Measurements from ENCODE around the gene CSK. TPM values are rescaled to one million over a fixed set of nuclear protein-coding genes. Genes with fewer than 3 reads are reported as not detected.
"Not testable (repeated sequence)": the region's sequence is repeated elsewhere in the genome, so short reads cannot be mapped to it uniquely, and the experiment has no call there.

CSK gene
- polyA plus RNA-seq, 4 donors, result 39.4 to 48.3 (median 42.7) TPM

DNA sequence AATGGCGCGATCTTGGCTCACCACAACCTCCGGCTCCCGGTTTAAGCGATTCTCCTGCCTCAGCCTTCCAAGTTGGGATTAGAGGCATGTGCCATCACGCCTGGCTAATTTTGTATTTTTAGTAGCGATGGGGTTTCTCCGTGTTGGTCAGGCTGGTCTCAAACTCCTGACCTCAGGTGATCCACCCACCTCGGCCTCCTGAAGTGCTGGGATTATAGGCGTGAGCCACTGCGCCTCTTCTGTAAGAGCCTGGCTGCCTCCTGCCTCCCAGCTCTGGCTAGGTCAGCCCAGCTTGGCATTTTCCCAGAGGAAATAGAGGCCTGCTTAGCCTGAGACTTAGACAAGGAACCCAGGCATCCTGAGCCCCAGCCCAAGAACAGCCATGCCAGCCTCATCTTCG lies 4.2 kb downstream of the CSK start:
- DNase-seq (ENCODE audit: low read depth in 4 of 4, low spot score in 3 of 4), result not testable (repeated sequence)

DNA sequence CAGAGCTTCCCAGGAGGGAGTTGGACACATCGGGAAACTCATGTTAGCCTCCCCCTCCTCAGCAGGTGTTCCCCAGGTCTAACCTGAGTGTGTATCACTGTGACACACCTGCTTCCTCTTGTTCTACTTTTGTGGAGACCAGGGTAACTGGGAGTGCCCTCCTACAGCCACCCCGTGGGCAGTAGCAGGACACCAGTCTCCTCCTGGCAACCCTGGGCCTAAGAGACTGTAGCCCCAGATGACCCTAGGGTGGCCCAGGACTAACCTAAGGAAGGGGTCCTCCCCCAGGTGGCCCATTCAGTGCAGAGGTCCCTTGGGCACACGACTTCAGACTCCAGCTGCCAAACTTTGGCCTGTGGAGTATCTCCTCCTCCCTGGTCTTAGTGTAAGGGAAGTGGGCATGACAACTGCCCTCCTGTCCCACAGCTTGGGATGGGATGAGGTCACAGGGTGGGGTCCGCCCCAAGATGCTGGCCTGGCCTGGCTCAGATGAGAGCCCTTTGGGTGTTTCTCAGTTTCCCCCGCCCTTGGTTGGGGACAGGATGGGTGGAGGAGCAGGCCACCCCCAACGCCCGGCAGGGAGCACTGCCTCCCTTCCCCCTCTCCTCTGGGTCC lies 4.8 kb downstream of the CSK start:
- DNase-seq (ENCODE audit: low read depth in 4 of 4, low spot score in 3 of 4), result no peak

DNA sequence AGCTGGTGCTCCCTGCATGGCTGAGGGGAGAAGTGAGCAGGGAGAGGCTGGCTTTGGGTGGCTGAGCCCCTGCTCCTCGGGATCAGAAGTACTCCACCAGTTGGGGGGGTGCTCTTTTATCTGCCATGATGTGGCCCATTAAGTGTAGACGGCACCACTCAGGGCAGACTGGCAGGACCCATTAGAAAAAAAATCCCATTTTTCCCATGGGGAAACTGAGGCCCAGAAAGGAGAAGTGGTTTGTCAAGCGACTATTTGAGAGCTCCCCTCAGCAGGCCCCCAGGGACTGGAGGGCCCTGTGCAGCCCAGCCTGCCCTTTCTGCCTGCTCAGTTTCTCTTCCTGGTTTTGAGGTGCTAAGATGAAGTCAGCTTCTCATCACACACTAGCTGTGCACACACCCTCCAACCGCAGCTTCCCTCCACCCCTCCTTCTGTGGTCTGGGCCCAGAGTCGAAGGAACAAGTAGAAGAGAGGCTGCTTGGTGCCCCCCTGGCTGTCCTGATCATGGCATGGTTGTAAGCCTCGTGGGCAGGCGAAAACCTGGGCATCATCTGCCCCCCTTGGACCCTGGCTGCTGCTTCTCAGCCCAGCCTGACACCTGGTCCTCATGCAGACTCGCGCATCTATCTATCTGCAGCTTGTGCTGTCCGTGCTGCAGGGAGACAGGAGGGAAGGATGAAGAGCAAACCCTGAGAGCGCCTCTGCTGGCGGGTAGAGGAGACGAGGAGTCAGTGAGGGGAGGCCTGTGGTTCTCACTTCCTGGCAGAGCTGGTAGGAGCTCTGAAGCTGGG lies 5.6 kb downstream of the CSK start:
- DNase-seq (ENCODE audit: low read depth in 4 of 4, low spot score in 3 of 4), result no peak

DNA sequence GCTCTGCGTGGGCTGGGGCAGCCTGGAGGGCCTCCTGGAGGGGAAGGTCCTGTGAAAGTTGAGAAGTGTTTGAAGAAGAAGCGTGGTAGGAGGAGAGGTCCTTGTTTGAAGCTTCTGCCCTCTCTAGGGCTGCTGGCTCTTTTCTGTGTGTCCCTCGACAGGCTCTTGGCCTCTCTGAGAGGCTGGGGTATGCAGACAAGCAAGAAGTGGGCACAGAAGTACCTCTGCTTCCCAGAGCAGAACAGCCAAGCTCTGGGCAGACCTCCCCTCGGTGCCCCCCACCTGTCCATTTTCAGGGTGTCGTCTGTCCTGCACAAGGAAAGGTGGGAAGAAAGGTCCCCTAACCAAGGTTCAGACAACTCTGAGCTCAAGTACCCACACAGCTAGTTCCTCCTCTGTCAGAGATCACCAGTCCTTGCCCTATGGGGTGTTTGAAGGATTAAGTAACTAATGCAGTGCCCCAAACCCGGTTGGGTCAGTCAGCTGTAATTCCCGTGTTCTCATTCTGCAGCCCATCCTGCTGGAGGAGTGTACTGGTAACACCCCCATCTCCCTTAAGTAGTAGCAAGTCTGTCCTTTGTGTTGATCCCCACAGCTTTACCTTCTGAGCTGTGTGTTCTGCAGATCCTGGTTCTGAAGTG lies 6.3 kb downstream of the CSK start:
- DNase-seq (ENCODE audit: low read depth in 4 of 4, low spot score in 3 of 4), result no peak

DNA sequence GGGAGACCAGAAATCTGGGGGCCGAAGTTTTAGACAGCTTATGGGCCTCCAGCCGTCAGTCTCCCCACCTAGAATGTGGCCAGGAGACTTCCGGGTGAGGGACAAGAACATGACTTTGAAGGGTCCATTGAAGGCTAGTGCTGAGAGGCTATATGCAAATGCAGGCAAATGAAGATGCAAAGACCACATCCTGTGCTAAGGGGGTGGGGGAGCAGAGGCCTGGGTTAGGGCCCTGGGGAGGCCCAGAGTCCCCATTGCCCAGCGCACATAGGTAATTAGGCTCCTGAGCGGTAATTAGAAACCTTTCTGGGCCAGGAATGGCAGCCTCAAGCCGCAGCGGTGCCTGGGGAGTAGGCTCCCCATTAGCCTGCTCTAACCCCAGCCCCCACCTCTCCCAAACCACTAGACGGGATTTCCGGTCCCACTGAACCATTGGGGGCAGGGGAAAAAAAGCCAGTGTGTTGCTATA lies 6.8 kb downstream of the CSK start:
- no peak for DNase-seq (ENCODE audit: low read depth in 4 of 4, low spot score in 3 of 4)

DNA sequence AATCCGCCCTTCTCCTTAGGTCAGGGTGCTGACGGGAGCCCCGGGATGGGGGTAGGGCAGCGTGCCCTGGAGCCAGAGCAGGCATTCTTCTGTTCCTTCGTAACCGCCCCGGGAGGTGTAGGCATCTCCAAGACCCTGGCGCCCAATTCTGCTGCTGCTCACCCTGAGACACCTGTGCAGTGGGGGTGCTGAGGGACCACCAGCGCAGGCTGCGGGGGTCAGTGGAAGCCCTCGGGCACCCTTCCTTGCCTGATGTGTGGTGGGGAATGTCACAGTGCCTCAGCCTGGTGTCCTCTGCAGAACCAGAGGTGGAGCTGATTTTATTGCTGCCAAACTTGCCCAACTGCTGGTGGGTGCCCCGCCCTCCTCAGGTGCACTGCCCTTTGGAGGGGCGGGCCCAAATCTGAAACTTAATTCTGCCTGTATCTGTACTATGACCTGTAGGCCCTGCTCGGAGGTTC lies 7.3 kb downstream of the CSK start:
- DNase-seq (ENCODE audit: low read depth in 4 of 4, low spot score in 3 of 4), result no peak

DNA sequence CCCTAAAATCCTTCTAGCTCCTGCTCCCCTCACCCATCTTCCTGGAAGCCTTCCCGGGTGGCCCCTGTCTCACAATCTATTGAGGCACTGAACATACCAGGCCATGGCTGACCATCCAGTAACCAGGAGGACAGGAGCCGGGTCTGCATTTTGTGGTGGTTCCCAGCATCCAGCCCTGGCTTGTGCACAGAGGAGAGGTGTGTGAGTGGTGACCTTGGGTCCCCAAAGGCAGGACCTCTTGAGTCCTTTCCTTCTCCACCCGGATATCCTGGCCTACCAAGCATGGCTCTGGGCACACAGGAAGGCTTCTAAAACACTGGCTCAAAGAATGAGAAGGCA lies 7.8 kb downstream of the CSK start:
- no peak for DNase-seq (ENCODE audit: low read depth in 4 of 4, low spot score in 3 of 4)

DNA sequence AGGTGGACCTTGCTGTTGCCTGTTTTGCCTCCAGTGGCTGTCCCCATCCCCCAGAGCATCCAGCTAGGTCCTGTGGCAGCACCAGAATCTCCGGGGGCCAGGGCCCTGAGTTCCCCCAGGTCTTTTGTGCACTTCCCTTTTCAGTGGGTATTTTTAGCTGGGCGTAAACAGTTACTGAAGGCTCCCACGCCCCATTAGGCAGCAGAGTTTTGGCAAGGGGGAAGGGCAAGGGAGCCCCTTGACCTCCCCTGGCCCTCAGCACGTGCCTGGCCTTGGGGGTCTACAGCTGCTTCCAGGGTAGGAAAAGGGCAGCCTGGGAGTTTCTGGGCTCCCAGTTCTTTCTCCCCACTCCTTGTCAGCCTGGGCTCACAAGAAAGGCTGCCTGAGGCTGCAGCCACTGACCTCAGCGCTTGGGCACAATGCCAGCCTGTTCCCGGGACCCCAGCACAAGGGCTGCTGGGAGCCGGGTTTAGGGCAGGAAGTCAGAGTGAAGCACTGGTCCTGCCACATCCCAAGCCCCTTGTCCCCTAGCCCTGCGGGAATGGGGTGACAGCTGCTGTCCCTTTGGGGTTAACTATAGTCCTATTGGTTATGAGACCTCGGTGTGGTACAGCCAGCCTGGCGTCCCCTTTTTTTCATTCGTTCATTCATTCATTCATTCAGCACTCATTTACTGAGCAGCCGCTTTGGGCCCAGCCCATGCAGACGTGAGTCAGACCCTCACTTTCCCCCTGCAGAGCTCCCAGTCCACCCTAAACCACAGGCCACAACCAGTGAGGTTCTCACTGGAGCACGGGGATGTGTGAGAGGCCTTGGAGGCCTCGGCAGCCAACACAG lies 8.4 kb downstream of the CSK start:
- DNase-seq (ENCODE audit: low read depth in 4 of 4, low spot score in 3 of 4), result no peak

DNA sequence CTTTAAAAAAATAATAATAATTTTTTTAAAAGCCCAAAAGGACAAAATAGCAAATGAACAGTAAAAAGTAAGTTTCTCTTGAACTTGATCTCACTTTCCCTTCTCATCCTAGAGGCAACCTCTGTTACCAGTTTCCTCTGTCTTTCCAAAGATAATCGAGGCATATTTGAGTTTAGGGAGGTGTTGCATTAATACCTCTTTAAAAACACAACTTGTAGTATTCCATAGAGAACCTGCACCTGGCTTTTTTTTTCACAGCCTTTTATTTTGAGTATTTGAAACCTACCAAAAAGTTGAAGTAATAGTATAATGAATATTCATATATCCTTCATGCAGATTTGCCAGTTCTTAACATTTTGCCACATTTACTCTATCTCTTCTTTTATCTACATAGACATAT lies 9.1 kb downstream of the CSK start:
- DNase-seq (ENCODE audit: low read depth in 4 of 4, low spot score in 3 of 4), result no peak

DNA sequence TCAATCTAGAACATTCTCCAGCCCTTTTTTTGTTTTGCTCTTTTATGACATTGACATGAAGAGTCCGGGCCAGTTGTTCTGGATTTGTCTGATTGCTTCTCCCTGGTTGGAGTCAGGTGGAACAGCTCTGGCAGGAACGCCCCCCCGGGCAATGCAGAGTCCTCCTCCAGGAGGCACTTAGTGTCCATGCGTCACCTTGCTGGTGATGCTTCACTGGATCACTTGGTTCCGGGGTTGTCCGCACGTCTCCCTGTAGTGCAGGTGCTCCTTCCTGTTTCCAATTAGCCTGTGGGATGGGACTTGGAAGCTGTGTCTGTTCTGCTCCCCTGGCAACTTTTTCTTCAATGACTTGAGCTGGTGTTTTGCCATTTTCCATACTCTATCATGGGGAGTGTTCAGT lies 9.8 kb downstream of the CSK start:
- no peak for DNase-seq (ENCODE audit: low read depth in 4 of 4, low spot score in 3 of 4)

DNA sequence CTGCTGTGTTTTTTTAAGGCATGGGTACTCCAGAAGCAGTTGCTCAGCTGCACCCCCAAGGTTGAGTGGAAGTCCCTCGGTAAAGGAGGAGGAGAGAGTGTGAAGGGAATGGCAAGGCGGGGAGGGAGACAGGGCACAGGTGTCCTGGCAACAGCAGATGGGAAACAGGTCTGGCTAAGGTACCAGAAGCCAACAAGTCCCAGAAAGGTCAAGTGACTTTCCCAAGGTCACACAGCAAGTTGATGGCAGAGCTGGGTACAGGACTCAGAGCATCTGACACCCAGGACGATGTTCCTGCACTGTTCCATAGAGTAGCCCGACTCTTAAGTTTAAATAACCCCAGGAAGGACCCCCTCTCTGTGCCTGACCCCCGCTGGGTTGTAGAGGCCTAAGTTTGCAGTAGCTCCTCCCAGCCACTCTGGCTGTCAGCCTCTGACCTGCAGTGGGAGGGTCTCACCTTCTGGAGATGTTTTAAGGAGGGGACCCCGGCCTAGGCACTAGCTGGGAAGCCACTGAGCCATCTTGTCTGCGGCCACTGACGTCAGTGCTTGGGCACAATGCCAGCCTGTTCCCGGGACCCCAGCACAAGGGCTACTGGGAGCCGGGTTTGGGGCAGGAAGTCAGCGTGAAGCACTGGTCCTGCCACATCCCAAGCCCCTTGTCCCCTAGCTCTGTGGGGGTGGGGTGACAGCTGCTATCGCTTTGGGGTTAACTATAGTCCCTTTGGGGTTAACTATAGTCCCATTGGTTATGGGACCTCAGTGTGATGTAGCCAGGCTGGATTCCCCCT lies 10.5 kb downstream of the CSK start:
- DNase-seq (ENCODE audit: low read depth in 4 of 4, low spot score in 3 of 4), result no peak

DNA sequence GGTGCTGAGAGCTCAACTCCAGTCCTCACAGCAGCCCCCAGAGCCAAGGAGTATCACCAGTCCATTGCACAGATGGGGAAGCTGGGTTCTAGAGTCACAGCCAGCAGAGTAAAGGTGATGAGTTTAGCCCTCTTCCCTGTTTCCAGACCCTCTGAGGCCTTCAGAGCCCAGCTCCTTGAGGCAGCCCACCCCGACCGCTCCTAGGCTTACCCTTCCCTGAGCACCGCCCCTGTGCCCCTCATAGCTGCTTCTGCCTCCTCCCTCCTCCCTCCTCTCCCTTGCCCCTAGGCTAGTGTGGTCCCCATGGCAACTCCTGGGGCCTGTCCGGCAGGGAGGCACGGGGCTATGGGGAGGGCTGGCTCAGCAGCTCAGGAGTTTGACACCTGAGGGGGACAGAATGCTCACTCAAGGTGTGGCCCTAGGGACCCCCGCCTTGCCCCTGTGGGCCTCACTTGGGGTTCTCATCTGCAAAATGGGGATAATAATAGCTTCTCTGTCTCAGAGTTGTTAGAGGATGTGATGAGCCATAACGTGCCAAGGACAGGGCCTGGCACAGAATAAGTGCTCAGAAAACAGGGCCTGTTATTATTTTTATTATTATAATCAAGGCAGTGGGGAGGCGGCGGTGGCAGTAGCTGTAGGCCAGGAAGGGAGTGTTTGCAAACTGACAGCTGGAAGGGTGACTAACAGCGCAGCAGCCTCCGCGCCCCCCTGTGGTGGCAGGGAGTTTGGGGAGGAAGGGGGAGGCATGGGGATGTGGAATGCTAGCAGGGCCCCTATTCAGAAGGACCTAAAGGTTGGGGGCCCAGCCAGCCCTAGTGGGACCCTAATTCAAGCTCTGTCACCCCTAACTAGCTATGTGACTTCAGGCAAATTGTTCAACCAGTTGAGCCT lies 11.5 kb downstream of the CSK start:
- no peak for DNase-seq (ENCODE audit: low read depth in 4 of 4, low spot score in 3 of 4)

DNA sequence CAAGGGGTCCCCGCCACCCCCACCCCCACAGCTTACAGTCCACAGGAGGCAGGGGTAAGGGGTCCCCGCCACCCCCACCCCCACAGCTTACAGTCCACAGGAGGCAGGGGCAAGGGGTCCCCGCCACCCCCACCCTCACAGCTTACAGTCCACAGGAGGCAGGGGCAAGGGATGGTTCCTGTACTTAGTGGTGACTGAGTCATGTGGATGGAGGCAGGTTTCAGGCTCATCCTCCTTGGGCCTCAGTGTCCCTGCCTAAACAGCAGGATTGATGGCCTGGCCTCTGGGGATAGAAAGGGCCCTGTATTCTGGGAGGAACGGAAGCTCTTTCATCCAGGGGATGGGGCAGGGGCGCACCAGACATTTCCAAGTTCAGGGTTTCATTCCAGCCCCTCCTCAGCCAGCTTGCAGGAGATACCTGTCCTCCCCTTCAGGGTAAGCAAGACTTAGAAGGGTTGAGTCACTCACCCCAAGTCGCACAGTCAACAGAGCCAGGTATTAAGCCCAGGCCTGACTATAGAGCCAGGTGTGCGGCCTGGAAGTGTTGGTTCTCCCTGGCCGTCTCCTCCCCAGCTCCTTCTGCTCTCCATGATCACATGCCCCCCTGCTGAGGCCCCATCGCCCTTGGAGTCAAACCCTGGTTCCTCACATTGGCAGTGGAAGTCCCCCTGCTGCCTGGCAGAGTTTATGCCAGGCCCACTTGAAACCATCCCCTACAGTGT lies 12.5 kb downstream of the CSK start:
- DNase-seq (ENCODE audit: low read depth in 4 of 4, low spot score in 3 of 4), result no peak

DNA sequence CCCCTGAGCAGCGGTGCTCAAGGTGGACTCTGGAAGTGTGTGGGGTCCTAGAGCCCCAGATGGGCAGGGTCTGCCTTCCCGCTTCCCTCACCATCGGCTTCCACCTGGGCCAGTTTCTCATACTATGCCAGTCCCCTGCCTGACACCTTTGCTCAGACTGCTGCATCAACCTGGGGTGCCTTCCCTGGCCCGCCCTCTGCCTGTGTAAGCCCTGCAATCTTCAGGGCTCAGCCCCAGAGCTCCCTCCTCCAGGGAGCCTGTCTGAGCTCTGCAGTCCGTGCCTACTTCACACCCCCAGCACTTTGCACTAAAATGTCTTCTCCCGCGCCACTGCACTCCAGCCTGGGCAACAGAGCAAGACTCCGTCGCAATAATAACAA lies 13.1 kb downstream of the CSK start:
- no peak for DNase-seq (ENCODE audit: low read depth in 4 of 4, low spot score in 3 of 4)

DNA sequence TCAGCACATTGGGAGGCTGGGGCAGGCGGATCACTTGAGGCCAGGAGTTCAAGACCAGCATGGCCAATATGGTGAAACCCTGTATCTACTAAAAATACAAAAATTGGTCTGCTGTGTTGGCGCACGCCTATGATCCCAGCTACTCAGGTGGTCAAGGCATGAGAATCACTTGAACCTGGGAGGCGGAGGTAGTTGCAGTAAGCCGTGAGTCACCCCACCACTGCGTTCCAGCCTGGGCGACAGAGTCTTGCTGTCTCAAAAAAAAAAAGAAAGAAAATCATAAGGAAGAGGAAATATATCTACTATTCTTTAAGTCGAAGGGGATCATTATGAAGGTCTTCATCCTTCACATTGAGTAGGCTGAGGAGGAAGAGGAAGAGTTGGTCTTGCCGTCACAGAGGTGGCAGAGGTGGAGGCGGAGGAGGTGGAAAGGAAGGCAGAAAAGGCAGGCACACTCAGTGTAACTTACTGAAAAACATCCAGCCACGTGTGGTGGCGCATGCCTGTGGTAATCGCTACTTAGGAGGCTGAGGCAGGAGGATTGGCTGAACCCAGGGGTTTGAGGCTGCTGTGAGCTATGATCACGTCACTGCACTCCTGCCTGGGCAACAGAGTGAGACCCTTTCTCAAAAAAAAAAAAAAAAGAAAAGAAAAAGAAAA lies 14.2 kb downstream of the CSK start:
- DNase-seq (ENCODE audit: low read depth in 4 of 4, low spot score in 3 of 4), result no peak

DNA sequence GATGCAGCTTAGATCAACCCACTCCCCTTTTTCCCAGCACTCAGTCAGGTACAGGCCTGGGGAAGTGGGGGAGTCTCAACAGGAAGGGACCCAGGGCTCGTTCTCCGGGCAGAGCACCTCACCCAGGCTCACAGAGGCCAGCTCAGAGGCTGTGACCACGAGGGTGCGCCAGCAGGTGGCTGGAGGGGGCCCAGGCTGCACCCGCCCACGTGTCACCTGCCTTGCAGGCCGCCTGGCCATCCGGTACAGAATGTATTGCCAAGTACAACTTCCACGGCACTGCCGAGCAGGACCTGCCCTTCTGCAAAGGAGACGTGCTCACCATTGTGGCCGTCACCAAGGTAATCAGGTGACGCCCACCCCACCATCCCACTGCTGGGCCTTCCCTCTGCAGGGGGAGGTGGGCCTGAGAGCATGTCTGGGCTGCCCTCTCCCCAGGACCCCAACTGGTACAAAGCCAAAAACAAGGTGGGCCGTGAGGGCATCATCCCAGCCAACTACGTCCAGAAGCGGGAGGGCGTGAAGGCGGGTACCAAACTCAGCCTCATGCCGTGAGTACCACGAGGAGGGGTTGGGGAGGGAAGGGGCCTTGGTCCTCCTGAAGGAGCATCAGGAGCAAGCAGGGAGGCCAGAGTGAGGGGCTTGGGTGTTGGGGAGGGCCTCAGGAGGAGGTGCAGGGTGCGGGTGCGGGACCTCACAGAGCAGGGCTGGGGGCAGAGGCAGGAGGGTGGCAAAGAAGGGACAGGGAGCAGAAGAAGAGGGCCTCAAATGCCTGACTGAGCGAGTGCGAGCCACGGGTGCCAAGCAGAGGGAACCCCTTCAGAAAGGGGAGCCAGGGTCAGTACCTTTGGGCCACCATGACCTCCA lies 16.7 kb downstream of the CSK start:
- DNase-seq (ENCODE audit: low read depth in 4 of 4, low spot score in 3 of 4), result no peak

DNA sequence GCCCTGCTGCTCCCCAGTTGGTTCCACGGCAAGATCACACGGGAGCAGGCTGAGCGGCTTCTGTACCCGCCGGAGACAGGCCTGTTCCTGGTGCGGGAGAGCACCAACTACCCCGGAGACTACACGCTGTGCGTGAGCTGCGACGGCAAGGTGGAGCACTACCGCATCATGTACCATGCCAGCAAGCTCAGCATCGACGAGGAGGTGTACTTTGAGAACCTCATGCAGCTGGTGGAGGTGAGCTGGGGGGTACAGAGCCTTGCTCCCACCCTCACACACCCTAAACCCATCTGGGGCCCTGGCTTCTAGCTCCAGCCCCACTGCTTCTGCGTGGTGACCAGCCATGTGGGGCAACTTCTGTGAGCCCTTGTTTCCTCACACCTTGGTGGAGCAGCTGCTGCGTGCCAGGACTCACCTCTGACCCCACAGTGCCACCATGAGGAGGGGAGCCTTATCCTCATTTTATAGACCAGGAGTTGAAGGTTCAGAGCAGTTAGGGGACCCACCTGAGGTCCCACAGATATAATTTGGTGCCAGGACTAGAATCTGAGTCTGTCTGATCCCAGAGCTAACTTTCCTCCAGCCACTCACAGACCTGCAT lies 17.5 kb downstream of the CSK start:
- no peak for DNase-seq (ENCODE audit: low read depth in 4 of 4, low spot score in 3 of 4)
